Measurements from ENCODE around the gene DNAJC27.

DNA sequence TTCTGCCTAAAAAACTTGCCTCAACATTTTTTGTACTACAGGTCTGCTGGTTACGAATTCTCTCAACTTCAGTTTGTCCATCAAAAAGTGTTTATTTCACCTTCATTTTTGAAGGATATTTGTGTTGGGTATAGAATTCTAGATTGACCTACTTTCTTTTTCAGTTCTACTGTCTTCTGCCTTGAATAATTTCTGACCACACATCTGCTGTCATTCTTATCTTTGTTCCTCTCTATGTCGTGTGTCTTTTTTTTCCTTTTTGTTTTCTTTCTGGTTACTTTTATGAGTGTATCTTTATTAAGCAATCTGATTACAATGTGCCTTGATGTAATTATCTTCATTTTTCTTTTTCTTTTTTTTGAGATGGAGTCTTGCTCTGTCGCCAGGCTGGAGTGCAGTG is 77.0 kb downstream of the DNAJC27 start:
- TF ChIP-seq GATA2 (IDR thresholded peaks at IDR 0.05; ENCODE audit: low read depth, low read length) (no peak), GATA3 (IDR thresholded peaks at IDR 0.05; ENCODE audit: low read depth, low read length) (no peak)
